ENCODE measurements around the gene MPRIP.
A peak's percentile ranks its signal among the peaks of the same experiment; 100 is the strongest.

Gene MPRIP

GRCh38 chr17:17140590-17140980 is 98.3 kb downstream of the MPRIP start:
- POLR2A ChIA-PET = no interaction called here
- Histone ChIP-seq H3K9me3 (ENCODE audit: control insufficient read depth, insufficient read depth, low read depth, low read length) (no peaks in the 10 kb centered on the region), H3K4me1 (ENCODE audit: control insufficient read depth, insufficient read depth, low read length) (no peaks in the 10 kb centered on the region), H3K4me3 (ENCODE audit: low read depth, low read length) (no peak overlapping the region), H3K27ac (ENCODE audit: extremely low read depth, low read depth, low read length) (no peak overlapping the region), H3K36me3 (ENCODE audit: control insufficient read depth in 2 of 2, insufficient read depth in 1 of 2, low read length in 2 of 2) (peaks cover 6 to 97% of the 10 kb centered on the region in 2 experiments)
- TF ChIP-seq KLF16 (tag by site-specific recombination; IDR thresholded peaks at IDR 0.05) (no peak), ZIC2 (tag by site-specific recombination; IDR thresholded peaks at IDR 0.05) (peak; percentile 33; the same call in 1 of the 2 replicates)
- CTCF ChIA-PET = interaction anchor here (0.5 to 3.3 kb wide), 13 partner anchors 11 to 238 kb away, joined by 3 to 20 read pairs (median 4); no protein-coding TSS in a partner anchor

DNA sequence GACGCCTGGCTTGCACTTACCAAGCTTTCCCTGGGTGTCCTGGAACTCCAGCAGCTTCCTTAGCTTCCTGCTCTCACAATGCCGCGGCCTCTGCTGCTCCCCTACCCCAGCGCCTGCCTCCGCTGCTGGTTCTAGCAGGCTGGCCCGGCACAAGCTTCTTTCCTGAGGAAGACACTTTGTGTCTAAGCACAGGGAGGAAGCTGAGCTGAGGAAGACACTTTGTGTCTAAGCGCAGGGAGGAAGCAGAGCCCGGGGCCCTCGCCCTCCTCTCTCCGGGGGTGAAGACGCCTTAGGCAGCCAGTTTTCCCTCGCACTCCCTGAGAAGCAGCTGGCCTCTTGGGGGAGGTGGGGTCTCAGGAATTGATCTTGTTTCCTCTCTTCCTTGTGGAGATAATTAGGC is 99.0 kb downstream of the MPRIP start:
- Histone ChIP-seq H3K4me3 (ENCODE audit: low read depth, low read length) (no peak overlapping the region), H3K27ac (ENCODE audit: extremely low read depth, low read depth, low read length) (no peak overlapping the region), H3K4me1 (ENCODE audit: control insufficient read depth, insufficient read depth, low read length) (no peaks in the 10 kb centered on the region), H3K36me3 (ENCODE audit: control insufficient read depth in 2 of 2, insufficient read depth in 1 of 2, low read length in 2 of 2) (peaks cover 6 to 97% of the 10 kb centered on the region in 2 experiments), H3K9me3 (ENCODE audit: control insufficient read depth, insufficient read depth, low read depth, low read length) (no peaks in the 10 kb centered on the region)
- POLR2A ChIA-PET = no interaction called here
- no peak for TF ChIP-seq ZNF677 (tag by site-specific recombination; IDR thresholded peaks at IDR 0.05)
- TF ChIP-seq ZSCAN30 (tag by site-specific recombination; IDR thresholded peaks at IDR 0.05) = no peak
- no peak for TF ChIP-seq ZNF629 (tag by site-specific recombination; IDR thresholded peaks at IDR 0.05)
- no peak for TF ChIP-seq ZNF623 (tag by site-specific recombination; IDR thresholded peaks at IDR 0.05)
- no peak for TF ChIP-seq ZNF416 (tag by site-specific recombination; IDR thresholded peaks at IDR 0.05)
- TF ChIP-seq ZNF654 (tag by site-specific recombination; IDR thresholded peaks at IDR 0.05; ENCODE audit: low read depth) = no peak
- no peak for TF ChIP-seq ZNF571 (tag by site-specific recombination; IDR thresholded peaks at IDR 0.05)
- TF ChIP-seq, protein P1, sequence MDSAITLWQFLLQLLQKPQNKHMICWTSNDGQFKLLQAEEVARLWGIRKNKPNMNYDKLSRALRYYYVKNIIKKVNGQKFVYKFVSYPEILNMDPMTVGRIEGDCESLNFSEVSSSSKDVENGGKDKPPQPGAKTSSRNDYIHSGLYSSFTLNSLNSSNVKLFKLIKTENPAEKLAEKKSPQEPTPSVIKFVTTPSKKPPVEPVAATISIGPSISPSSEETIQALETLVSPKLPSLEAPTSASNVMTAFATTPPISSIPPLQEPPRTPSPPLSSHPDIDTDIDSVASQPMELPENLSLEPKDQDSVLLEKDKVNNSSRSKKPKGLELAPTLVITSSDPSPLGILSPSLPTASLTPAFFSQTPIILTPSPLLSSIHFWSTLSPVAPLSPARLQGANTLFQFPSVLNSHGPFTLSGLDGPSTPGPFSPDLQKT (IDR thresholded peaks at IDR 0.05; ENCODE audit: borderline replicate concordance, low read depth, low read length) = no peak
- no peak for TF ChIP-seq WT1 (tag by site-specific recombination; IDR thresholded peaks at IDR 0.05)
- no peak for TF ChIP-seq SALL2 (tag by site-specific recombination; IDR thresholded peaks at IDR 0.05; ENCODE audit: borderline replicate concordance)
- no peak for TF ChIP-seq ZNF292 (tag by site-specific recombination; IDR thresholded peaks at IDR 0.05; ENCODE audit: borderline replicate concordance, low read depth)
- TF ChIP-seq ZNF16 (tag by site-specific recombination; IDR thresholded peaks at IDR 0.05; ENCODE audit: low read depth) = no peak
- TF ChIP-seq SCRT2 (tag by site-specific recombination; IDR thresholded peaks at IDR 0.05) = no peak
- no peak for TF ChIP-seq MZF1 (tag by site-specific recombination; IDR thresholded peaks at IDR 0.05; ENCODE audit: borderline replicate concordance)
- no peak for TF ChIP-seq ZNF670 (tag by site-specific recombination; IDR thresholded peaks at IDR 0.05; ENCODE audit: low read depth)
- TF ChIP-seq ZNF19 (tag by site-specific recombination; IDR thresholded peaks at IDR 0.05; ENCODE audit: low read depth) = no peak
- no peak for TF ChIP-seq ZNF223 (tag by site-specific recombination; IDR thresholded peaks at IDR 0.05)
- CTCF ChIA-PET = interaction anchor here (0.5 to 3.3 kb wide), 40 partner anchors 8 to 501 kb away, joined by 3 to 20 read pairs (median 4); no protein-coding TSS in a partner anchor

- POLR2A ChIA-PET = no interaction called here
- Histone ChIP-seq H3K27ac (ENCODE audit: extremely low read depth, low read depth, low read length) (no peak overlapping the region), H3K4me3 (ENCODE audit: low read depth, low read length) (no peak overlapping the region), H3K36me3 (ENCODE audit: control insufficient read depth in 2 of 2, insufficient read depth in 1 of 2, low read length in 2 of 2) (peaks cover 2 to 97% of the 10 kb centered on the region in 2 experiments), H3K4me1 (ENCODE audit: control insufficient read depth, insufficient read depth, low read length) (no peaks in the 10 kb centered on the region), H3K9me3 (ENCODE audit: control insufficient read depth, insufficient read depth, low read depth, low read length) (no peaks in the 10 kb centered on the region)
- TF ChIP-seq MZF1 (tag by site-specific recombination; IDR thresholded peaks at IDR 0.05; ENCODE audit: borderline replicate concordance) = no peak
- peak; percentile 66 for TF ChIP-seq ZNF654 (tag by site-specific recombination; IDR thresholded peaks at IDR 0.05; ENCODE audit: low read depth)
- peak; percentile 79 for TF ChIP-seq CTCF (tag by site-specific recombination; IDR thresholded peaks at IDR 0.05)
- no peak for TF ChIP-seq ZFHX2 (tag by site-specific recombination; conservative IDR thresholded peaks at IDR 0.05)
- TF ChIP-seq ZNF433 (tag by site-specific recombination; IDR thresholded peaks at IDR 0.05; ENCODE audit: low read depth) = no peak
- CTCF ChIA-PET = interaction anchor here (0.5 to 3.3 kb wide), 50 partner anchors 7 to 625 kb away, joined by 3 to 20 read pairs (median 4); no protein-coding TSS in a partner anchor
Observed at GRCh38 chr17:17141860-17142552, 99.7 kb downstream of the MPRIP start.
